VCaP (cell line): Measurements from ENCODE around the gene SLC16A3.

Experiments
- H3K27ac ChIP-seq: fragments of 450-650 bp; 2 replicates; pipeline ENCODE4 v1.5.1; 2017
- CTCF ChIP-seq: fragments of 450-650 bp; conservative IDR thresholded peaks from 2 replicates; pipeline ENCODE4 v1.5.1; 2017; ENCODE audit warnings: mild to moderate bottlenecking, moderate library complexity

The SLC16A3 gene

GRCh38 chr17:82257473-82257872 lies 28.6 kb downstream of the SLC16A3 start:
- peak overlapping the region; percentile 77 for H3K27ac ChIP-seq
- no peak for TF ChIP-seq CTCF

- peak overlapping the region; percentile 77 for H3K27ac ChIP-seq
- no peak for TF ChIP-seq CTCF
Observed at GRCh38 chr17:82258555-82258954, 29.7 kb downstream of the SLC16A3 start.

- peak overlapping the region; percentile 77 for H3K27ac ChIP-seq
Observed at GRCh38 chr17:82259972-82260961, 31.4 kb downstream of the SLC16A3 start.

GRCh38 chr17:82262344-82262743 lies 33.5 kb downstream of the SLC16A3 start:
- H3K27ac ChIP-seq = 0 out of 2 replicates have a peak overlapping the region, but pooled peaks have one; percentile 77
- no peak for TF ChIP-seq CTCF

GRCh38 chr17:82263641-82264040 lies 34.8 kb downstream of the SLC16A3 start:
- peak overlapping the region; percentile 21; the same call in 1 of the 2 replicates for H3K27ac ChIP-seq
- TF ChIP-seq CTCF = no peak

- TF ChIP-seq CTCF = no peak
- H3K27ac ChIP-seq = no peak overlapping the region
Observed at GRCh38 chr17:82266142-82266541, 37.3 kb downstream of the SLC16A3 start.

GRCh38 chr17:82267575-82268379 lies 38.9 kb downstream of the SLC16A3 start:
- TF ChIP-seq CTCF = no peak
- H3K27ac ChIP-seq = no peak overlapping the region
